GM10248 (cell line): ENCODE measurements around the gene PGF.
A peak's percentile ranks its signal among the peaks of the same experiment; 100 is the strongest.

ENCODE experiments used
- CTCF ChIA-PET: fragments of 300-600 bp; sonication (Branson Sonifier 250); formaldehyde crosslinking; extraction: SDS; loops from one replicate; lab custom pipeline; 2021; ENCODE audit warnings: antibody characterized with exemption; lab: Yijun Ruan, JAX
- POLR2A ChIA-PET: fragments of 350-650 bp; sonication (Branson Sonifier 250); formaldehyde crosslinking; extraction: SDS; loops from one replicate; lab custom pipeline; 2020; ENCODE audit warnings: antibody characterized with exemption; lab: Yijun Ruan, JAX
- DNase-seq: peaks from one replicate; pipeline ENCODE4 v3.0.0; 2012; ENCODE audit errors: extremely low spot score
- CTCF ChIP-seq: IDR thresholded peaks from 2 replicates; pipeline ENCODE4 v1.5.1; 2012; ENCODE audit warnings: mild to moderate bottlenecking, low read depth; ENCODE audit errors: extremely low read depth, missing control alignments, control extremely low read depth

PGF gene

DNA sequence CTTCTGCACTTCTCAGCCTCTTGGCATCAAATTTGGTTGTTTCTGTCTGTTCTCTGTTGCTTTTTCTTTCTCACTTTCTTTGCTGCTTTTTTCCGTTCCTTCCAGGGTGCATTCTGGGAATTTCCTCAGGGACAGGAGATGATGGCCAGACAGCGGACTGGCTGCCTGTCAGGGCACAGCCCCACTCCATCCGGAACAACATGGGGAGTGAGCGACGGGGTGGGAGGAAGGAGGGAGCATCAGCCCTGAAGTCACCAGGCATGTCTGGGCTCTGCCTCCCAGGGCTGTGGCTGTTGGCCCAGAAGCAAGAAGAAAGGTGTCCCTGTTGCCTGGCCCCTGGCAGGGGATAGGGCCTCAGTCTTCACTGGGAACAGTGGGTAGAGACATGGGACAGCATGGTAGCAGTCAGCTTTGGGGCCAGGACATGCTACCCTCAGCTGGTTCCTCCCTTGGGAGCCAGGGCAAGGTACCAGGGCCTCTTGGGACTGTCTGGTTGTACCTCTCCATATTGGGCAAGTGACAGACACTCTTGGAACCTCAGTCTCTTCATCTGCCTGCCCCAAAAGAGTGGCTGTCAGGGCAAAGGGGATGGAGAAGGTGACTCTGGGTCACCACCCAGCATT lies 8.6 kb downstream of the PGF start:
- CTCF ChIA-PET, result interaction anchor here (0.6 to 6.3 kb wide), 22 partner anchors 8 to 149 kb away, joined by 3 to 93 read pairs (median 12); partner anchors contain the start of genes ACYP1, EIF2B2 and PGF
- POLR2A ChIA-PET, result no interaction called here
- TF ChIP-seq CTCF, result no peak
- no peak for DNase-seq

DNA sequence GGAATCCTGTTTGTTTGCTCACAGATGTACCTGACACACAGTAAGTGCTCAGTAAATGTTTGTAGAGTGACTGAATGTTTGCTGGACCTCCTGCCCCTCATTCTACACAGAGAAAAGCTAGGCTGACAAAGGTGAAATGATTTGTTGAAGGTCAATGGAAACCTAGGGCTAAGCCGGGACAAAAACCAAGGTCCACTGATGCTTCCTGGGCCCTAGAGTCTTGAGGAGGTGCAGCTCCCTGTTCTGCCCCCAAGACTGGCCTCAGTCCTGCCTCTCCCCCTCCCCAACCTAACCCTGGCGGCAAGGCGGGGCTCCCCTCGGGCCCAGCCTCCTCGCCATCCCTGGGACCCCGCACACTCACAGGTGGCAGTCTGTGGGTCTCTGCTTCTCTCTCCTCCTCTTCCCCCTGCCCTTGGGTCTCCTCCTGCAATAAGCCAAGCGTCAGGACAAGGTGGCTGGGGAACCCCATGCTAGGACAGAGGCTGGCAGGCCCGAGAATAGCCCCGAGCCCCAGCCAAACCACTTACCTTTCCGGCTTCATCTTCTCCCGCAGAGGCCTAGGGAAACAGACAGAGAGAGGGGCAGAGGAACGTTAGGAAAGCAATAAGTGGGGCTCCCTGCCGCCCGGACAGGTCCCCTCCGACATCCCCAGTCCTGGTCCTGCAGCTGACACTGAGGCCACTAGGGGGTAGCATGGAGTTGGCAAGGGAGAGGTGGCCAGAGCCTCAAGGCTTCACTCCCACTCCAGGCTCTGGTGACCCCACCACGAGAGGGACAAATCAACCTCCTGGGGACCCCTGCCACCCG lies 9.3 kb downstream of the PGF start:
- TF ChIP-seq CTCF, result peak; percentile 98
- ChIA-PET CTCF (interaction anchor here (0.7 to 6.3 kb wide), 37 partner anchors 8 to 675 kb away, joined by 3 to 93 read pairs (median 5); partner anchors contain the start of genes ACYP1, EIF2B2, MLH3 and PGF), POLR2A (no interaction called here)
- peak; percentile 91 for DNase-seq

DNA sequence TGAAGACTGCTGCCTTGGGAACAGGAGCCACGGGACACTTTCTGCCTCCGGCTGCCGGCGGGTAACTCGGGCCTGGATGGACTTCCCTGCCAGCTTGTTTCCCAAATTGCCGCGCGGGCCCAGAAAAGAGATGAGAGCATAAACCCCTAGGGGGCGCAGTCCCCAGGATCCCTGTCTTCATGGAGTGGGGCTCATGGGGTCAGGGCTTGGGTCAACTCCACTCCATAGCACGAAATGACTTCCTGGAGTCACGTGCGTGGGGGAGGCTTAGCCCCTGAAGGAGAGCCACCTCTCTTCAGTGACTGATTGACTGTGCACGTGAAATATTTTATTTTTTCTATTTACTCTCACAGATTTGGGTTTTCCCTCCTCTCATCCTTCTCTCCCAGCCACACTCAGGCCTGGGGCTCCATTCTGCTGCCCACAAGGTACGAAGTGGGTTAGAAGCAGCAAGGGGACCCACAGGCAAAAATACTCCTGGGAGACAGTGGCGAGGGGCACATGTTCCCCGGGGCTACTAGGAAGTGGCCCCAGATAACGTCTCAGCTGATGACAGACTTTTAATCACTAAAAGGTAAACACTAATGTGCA lies 10.0 kb downstream of the PGF start:
- POLR2A ChIA-PET, result no interaction called here
- DNase-seq, result no peak
- CTCF ChIA-PET, result interaction anchor here (0.6 to 6.3 kb wide), 42 partner anchors 7 to 676 kb away, joined by 3 to 93 read pairs (median 4); partner anchors contain the start of genes ACYP1, MLH3, PGF and RPS6KL1
- TF ChIP-seq CTCF, result peak; percentile 59

GRCh38 chr14:74942608-74943007 lies 12.8 kb downstream of the PGF start:
- POLR2A ChIA-PET, result no interaction called here
- CTCF ChIA-PET, result interaction anchor here (1.1 to 6.1 kb wide), 6 partner anchors 9 to 146 kb away, joined by 4 to 40 read pairs (median 13); partner anchors contain the start of gene PGF
- peak; percentile 61 for DNase-seq
- TF ChIP-seq CTCF, result no peak

DNA sequence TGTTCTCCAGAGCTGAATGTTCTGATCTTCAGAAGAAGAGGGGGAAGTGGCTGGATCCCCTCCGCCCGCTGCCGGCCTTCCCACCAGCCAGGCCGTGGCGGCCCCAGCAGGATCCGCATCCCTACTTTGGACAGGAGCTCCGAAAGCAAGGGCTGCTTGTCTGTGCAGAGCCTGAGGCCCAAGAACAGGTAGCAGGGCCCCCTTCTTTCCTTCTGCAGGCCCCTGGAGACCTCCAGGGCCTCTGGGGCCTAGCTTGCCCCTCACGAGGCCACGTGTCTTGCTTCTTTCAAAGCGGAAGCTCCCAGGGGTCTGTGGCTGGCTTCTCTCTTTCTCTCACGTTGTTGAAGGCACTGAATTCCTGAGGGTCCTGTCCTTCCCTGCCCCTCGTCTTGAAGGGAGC lies 13.2 kb downstream of the PGF start:
- TF ChIP-seq CTCF, result no peak
- ChIA-PET CTCF (interaction anchor here (1.0 to 6.1 kb wide), 7 partner anchors 8 to 147 kb away, joined by 4 to 40 read pairs (median 7); partner anchors contain the start of genes PGF and RPS6KL1), POLR2A (no interaction called here)
- no peak for DNase-seq

GRCh38 chr14:74941676-74942097 lies 13.7 kb downstream of the PGF start:
- TF ChIP-seq CTCF, result no peak
- ChIA-PET CTCF (interaction anchor here (0.6 to 6.1 kb wide), 7 partner anchors 8 to 175 kb away, joined by 3 to 40 read pairs (median 7); partner anchors contain the start of genes PGF and RPS6KL1), POLR2A (interaction anchor here (0.5 kb wide), 1 partner anchor 42 kb away, joined by 3 read pairs; no protein-coding TSS in a partner anchor)
- DNase-seq, result peak; percentile 79
